ENCODE data around the gene ITPR3.

GRCh38 chr6:33716890-33717632, 95.9 kb downstream of the ITPR3 start:
- TF ChIP-seq CTCF (IDR thresholded peaks at IDR 0.05), result no peak
- no peak for TF ChIP-seq POLR2A (IDR thresholded peaks at IDR 0.05)
